HEK293 (cell line): ENCODE measurements around the gene COX5A.

Source experiments
- BCL6B ChIP-seq: fragments of 450-650 bp; formaldehyde crosslinking; IDR thresholded peaks from 2 replicates; pipeline ENCODE4 v1.5.1; 2017; ENCODE audit warnings: missing biosample characterization, missing genetic modification characterization
- GFI1B ChIP-seq: fragments of 450-650 bp; formaldehyde crosslinking; IDR thresholded peaks from 2 replicates; pipeline ENCODE4 v1.5.1; 2016; ENCODE audit warnings: missing biosample characterization, missing genetic modification characterization
- GLIS1 ChIP-seq: fragments of 450-650 bp; formaldehyde crosslinking; IDR thresholded peaks from 2 replicates; pipeline ENCODE4 v1.5.1; 2016; ENCODE audit warnings: missing biosample characterization, missing genetic modification characterization
- IKZF3 ChIP-seq: fragments of 450-650 bp; IDR thresholded peaks from 2 replicates; pipeline ENCODE4 v1.5.0; 2018; ENCODE audit warnings: missing biosample characterization, mild to moderate bottlenecking, missing genetic modification characterization, moderate library complexity
- KLF1 ChIP-seq: fragments of 450-650 bp; formaldehyde crosslinking; IDR thresholded peaks from 2 replicates; pipeline ENCODE4 v1.5.1; 2016; ENCODE audit warnings: missing biosample characterization, missing genetic modification characterization
- KLF10 ChIP-seq: fragments of 450-650 bp; IDR thresholded peaks from 2 replicates; pipeline ENCODE4 v1.5.1; 2018; ENCODE audit warnings: missing biosample characterization, mild to moderate bottlenecking, missing genetic modification characterization
- KLF9 ChIP-seq: fragments of 450-650 bp; formaldehyde crosslinking; IDR thresholded peaks from 2 replicates; pipeline ENCODE4 v1.5.1; 2016; ENCODE audit warnings: missing biosample characterization, missing genetic modification characterization, low read depth
- SP2 ChIP-seq: fragments of 450-650 bp; formaldehyde crosslinking; IDR thresholded peaks from 2 replicates; pipeline ENCODE4 v1.5.1; 2016; ENCODE audit warnings: missing biosample characterization, missing genetic modification characterization
- SP3 ChIP-seq: fragments of 450-650 bp; formaldehyde crosslinking; IDR thresholded peaks from 2 replicates; pipeline ENCODE4 v1.5.1; 2016; ENCODE audit warnings: missing biosample characterization, missing genetic modification characterization
- YY1 ChIP-seq: fragments of 450-650 bp; formaldehyde crosslinking; IDR thresholded peaks from 2 replicates; pipeline ENCODE4 v1.5.1; 2018; ENCODE audit warnings: missing biosample characterization, missing genetic modification characterization
- ZBTB1 ChIP-seq: fragments of 450-650 bp; formaldehyde crosslinking; IDR thresholded peaks from 2 replicates; pipeline ENCODE4 v1.5.1; 2016; ENCODE audit warnings: missing biosample characterization, missing genetic modification characterization
- ZBTB11 ChIP-seq: fragments of 450-650 bp; formaldehyde crosslinking; conservative IDR thresholded peaks from 2 replicates; pipeline ENCODE4 v1.5.1; 2016; ENCODE audit warnings: low read depth, missing biosample characterization, missing genetic modification characterization
- ZEB2 ChIP-seq: fragments of 450-650 bp; formaldehyde crosslinking; IDR thresholded peaks from 2 replicates; pipeline ENCODE4 v1.5.1; 2016; ENCODE audit warnings: missing biosample characterization, missing genetic modification characterization
- ZNF175 ChIP-seq: fragments of 450-650 bp; formaldehyde crosslinking; IDR thresholded peaks from 2 replicates; pipeline ENCODE4 v1.5.1; 2016; ENCODE audit warnings: missing biosample characterization, missing genetic modification characterization
- ZNF184 ChIP-seq: fragments of 450-650 bp; IDR thresholded peaks from 2 replicates; pipeline ENCODE4 v1.5.1; 2018; ENCODE audit warnings: missing biosample characterization, mild to moderate bottlenecking, missing genetic modification characterization
- ZNF2 ChIP-seq: fragments of 450-650 bp; formaldehyde crosslinking; IDR thresholded peaks from 2 replicates; pipeline ENCODE4 v1.5.1; 2016; ENCODE audit warnings: missing biosample characterization, missing genetic modification characterization
- ZNF302 ChIP-seq: fragments of 450-650 bp; formaldehyde crosslinking; IDR thresholded peaks from 2 replicates; pipeline ENCODE4 v1.5.1; 2016; ENCODE audit warnings: missing biosample characterization, missing genetic modification characterization, low read depth
- ZNF37A ChIP-seq: fragments of 450-650 bp; IDR thresholded peaks from 2 replicates; pipeline ENCODE4 v1.5.1; 2018; ENCODE audit warnings: missing biosample characterization, missing genetic modification characterization
- ZNF654 ChIP-seq: fragments of 450-650 bp; formaldehyde crosslinking; IDR thresholded peaks from 2 replicates; pipeline ENCODE4 v1.5.1; 2016; ENCODE audit warnings: low read depth, missing biosample characterization, missing genetic modification characterization
- ZNF843 ChIP-seq: fragments of 450-650 bp; formaldehyde crosslinking; IDR thresholded peaks from 2 replicates; pipeline ENCODE4 v1.5.1; 2016; ENCODE audit warnings: missing biosample characterization, missing genetic modification characterization
- ZSCAN30 ChIP-seq: fragments of 450-650 bp; IDR thresholded peaks from 2 replicates; pipeline ENCODE4 v1.5.1; 2018; ENCODE audit warnings: missing biosample characterization, mild to moderate bottlenecking, missing genetic modification characterization, moderate library complexity
- ZSCAN4 ChIP-seq: fragments of 450-650 bp; formaldehyde crosslinking; IDR thresholded peaks from 2 replicates; pipeline ENCODE4 v1.5.1; 2017; ENCODE audit warnings: missing biosample characterization, missing genetic modification characterization
- ZXDB ChIP-seq: fragments of 450-650 bp; formaldehyde crosslinking; IDR thresholded peaks from 2 replicates; pipeline ENCODE4 v1.5.1; 2016; ENCODE audit warnings: missing biosample characterization, missing genetic modification characterization
- TF ChIP-seq, protein P1 (sequence below): fragments of 450-650 bp; formaldehyde crosslinking; conservative IDR thresholded peaks from 2 replicates; pipeline ENCODE4 v1.5.1; 2016; ENCODE audit warnings: low read depth, missing biosample characterization, missing genetic modification characterization
- TF ChIP-seq, protein P2 (sequence below): fragments of 450-650 bp; IDR thresholded peaks from 2 replicates; pipeline ENCODE4 v1.5.1; 2018; ENCODE audit warnings: missing biosample characterization, mild to moderate bottlenecking, missing genetic modification characterization

The COX5A gene

DNA sequence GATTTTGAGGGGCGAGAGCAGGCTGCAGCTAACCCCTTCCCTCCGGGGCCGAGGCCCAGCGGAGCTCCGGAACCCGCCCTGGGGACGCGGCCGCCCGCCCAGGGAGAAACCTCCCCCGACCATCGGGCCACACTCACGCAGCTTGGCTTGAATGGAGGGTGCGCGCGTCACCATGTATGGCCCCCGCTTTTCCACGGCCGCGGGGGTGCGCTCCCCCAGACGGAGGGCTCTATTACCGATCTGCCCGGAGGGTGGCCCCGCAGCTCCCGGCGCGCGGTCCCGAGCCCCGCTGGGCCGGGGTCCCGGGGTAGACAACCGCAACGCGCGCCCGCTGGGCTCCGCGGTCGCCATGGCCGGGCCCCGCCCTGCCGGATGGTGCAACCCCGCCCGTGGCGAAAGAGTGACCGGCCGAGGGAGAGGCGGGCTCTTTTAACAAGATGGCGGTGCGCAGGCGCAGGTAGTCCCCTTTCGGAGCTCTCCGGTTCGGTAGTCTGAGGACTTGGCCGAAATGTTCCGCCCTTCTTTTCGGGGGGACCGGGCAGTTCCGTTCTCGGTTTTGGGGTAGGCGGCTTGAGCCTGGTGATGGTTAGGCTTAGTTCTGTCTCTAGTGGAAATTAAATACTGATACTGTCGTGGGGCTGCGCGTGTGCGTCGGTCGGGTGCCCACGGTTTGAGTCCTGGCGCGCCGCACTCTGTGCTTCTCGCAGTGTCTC lies 31.3 kb downstream of the COX5A start, which contains the start of gene FAM219B (continued):
- TF ChIP-seq ZNF175 (tag by site-specific recombination) (no peak), ZNF2 (peak; percentile 6; the same call in 1 of the 2 replicates), GFI1B (tag by site-specific recombination) (no peak), ZSCAN30 (tag by site-specific recombination) (peak; percentile 76), ZEB2 (tag by site-specific recombination) (peak; percentile 76), ZNF184 (peak; percentile 47; the same call in 1 of the 2 replicates), BCL6B (tag by site-specific recombination) (no peak; the same call in 1 of the 2 replicates), SP3 (tag by site-specific recombination) (peak; percentile 52), ZBTB11 (tag by site-specific recombination) (peak; percentile 96), KLF1 (peak; percentile 31), YY1 (peak; percentile 90; the same call in 1 of the 2 replicates), IKZF3 (tag by site-specific recombination) (peak; percentile 19; the same call in 1 of the 2 replicates), ZNF843 (tag by site-specific recombination) (peak; percentile 42; the same call in 1 of the 2 replicates), GLIS1 (tag by site-specific recombination) (peak; percentile 89), KLF10 (peak; percentile 62; the same call in 1 of the 2 replicates), ZSCAN4 (tag by site-specific recombination) (no peak), ZBTB1 (tag by site-specific recombination) (no peak), ZXDB (tag by site-specific recombination) (0 out of 2 replicates have a peak, but pooled peaks have one; percentile 39), ZNF302 (no peak), KLF9 (tag by site-specific recombination) (peak; percentile 35; the same call in 1 of the 2 replicates), SP2 (tag by site-specific recombination) (peak; percentile 68), ZNF654 (no peak), ZNF37A (peak; percentile 58; the same call in 1 of the 2 replicates)
- TF ChIP-seq, protein P1, sequence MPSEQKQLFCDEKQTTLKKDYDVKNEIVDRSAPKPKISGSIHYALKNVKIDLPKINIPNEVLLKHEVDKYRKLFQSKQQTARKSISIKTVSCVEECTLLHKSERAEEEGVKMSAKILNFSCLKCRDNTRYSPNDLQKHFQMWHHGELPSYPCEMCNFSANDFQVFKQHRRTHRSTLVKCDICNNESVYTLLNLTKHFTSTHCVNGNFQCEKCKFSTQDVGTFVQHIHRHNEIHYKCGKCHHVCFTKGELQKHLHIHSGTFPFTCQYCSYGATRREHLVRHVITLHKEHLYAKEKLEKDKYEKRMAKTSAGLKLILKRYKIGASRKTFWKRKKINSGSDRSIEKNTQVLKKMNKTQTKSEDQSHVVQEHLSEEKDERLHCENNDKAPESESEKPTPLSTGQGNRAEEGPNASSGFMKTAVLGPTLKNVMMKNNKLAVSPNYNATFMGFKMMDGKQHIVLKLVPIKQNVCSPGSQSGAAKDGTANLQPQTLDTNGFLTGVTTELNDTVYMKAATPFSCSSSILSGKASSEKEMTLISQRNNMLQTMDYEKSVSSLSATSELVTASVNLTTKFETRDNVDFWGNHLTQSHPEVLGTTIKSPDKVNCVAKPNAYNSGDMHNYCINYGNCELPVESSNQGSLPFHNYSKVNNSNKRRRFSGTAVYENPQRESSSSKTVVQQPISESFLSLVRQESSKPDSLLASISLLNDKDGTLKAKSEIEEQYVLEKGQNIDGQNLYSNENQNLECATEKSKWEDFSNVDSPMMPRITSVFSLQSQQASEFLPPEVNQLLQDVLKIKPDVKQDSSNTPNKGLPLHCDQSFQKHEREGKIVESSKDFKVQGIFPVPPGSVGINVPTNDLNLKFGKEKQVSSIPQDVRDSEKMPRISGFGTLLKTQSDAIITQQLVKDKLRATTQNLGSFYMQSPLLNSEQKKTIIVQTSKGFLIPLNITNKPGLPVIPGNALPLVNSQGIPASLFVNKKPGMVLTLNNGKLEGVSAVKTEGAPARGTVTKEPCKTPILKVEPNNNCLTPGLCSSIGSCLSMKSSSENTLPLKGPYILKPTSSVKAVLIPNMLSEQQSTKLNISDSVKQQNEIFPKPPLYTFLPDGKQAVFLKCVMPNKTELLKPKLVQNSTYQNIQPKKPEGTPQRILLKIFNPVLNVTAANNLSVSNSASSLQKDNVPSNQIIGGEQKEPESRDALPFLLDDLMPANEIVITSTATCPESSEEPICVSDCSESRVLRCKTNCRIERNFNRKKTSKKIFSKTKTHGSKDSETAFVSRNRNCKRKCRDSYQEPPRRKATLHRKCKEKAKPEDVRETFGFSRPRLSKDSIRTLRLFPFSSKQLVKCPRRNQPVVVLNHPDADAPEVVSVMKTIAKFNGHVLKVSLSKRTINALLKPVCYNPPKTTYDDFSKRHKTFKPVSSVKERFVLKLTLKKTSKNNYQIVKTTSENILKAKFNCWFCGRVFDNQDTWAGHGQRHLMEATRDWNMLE = no peak
- TF ChIP-seq, protein P2, sequence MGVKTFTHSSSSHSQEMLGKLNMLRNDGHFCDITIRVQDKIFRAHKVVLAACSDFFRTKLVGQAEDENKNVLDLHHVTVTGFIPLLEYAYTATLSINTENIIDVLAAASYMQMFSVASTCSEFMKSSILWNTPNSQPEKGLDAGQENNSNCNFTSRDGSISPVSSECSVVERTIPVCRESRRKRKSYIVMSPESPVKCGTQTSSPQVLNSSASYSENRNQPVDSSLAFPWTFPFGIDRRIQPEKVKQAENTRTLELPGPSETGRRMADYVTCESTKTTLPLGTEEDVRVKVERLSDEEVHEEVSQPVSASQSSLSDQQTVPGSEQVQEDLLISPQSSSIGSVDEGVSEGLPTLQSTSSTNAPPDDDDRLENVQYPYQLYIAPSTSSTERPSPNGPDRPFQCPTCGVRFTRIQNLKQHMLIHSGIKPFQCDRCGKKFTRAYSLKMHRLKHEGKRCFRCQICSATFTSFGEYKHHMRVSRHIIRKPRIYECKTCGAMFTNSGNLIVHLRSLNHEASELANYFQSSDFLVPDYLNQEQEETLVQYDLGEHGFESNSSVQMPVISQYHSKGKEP = peak; percentile 49; the same call in 1 of the 2 replicates
